HEK293 (cell line): ENCODE measurements around the gene FAM107A.

ENCODE experiments used
- CTCF ChIA-PET: fragments of 350-600 bp; formaldehyde crosslinking; extraction: SDS; loops from one replicate; lab custom pipeline; 2021; ENCODE audit warnings: antibody characterized with exemption; lab: Yijun Ruan, JAX
- POLR2A ChIA-PET: fragments of 300-600 bp; formaldehyde crosslinking; extraction: SDS; loops from one replicate; lab custom pipeline; 2020; ENCODE audit warnings: antibody characterized with exemption, inconsistent platforms; lab: Yijun Ruan, JAX
- H3K27ac ChIP-seq: fragments of 200-500 bp; sonication (Bioruptor generic); 2 replicates; pipeline ENCODE4 v1.5.1; 2014; ENCODE audit warnings: low read depth, low read length, control low read depth, inconsistent platforms; ENCODE audit errors: extremely low read depth
- H3K36me3 ChIP-seq, 2 experiments: fragments of 200-500 bp in 1 of 2; sonication (Bioruptor generic) in 1 of 2; 1 replicate in 1 of 2; 2 replicates in 1 of 2; pipeline ENCODE4 v1.5.1; 2014 to 2017; ENCODE audit warnings: inconsistent platforms in 2 of 2, low read length in 2 of 2; ENCODE audit not compliant: control insufficient read depth in 2 of 2, insufficient read depth in 1 of 2
- H3K4me1 ChIP-seq: fragments of 200-500 bp; sonication (Bioruptor generic); 2 replicates; pipeline ENCODE4 v1.5.1; 2014; ENCODE audit warnings: mild to moderate bottlenecking, low read length, inconsistent platforms; ENCODE audit not compliant: control insufficient read depth, insufficient read depth
- H3K4me3 ChIP-seq: 2 replicates; pipeline ENCODE4 v1.5.1; 2011; ENCODE audit warnings: low read depth, mild to moderate bottlenecking, control low read depth, low read length, moderate library complexity
- H3K9me3 ChIP-seq: fragments of 200-500 bp; sonication (Bioruptor generic); 2 replicates; pipeline ENCODE4 v1.5.1; 2014; ENCODE audit warnings: low read depth, low read length, inconsistent platforms; ENCODE audit not compliant: control insufficient read depth, insufficient read depth
- BCL6B ChIP-seq: fragments of 450-650 bp; formaldehyde crosslinking; IDR thresholded peaks from 2 replicates; pipeline ENCODE4 v1.5.1; 2017; ENCODE audit warnings: missing biosample characterization, missing genetic modification characterization
- OVOL3 ChIP-seq: fragments of 450-650 bp; formaldehyde crosslinking; IDR thresholded peaks from 2 replicates; pipeline ENCODE4 v1.5.1; 2016; ENCODE audit warnings: missing biosample characterization, missing genetic modification characterization
- SALL2 ChIP-seq: fragments of 450-650 bp; formaldehyde crosslinking; IDR thresholded peaks from 2 replicates; pipeline ENCODE4 v1.5.0; 2017; ENCODE audit warnings: missing biosample characterization, mild to moderate bottlenecking, missing genetic modification characterization, borderline replicate concordance
- SETDB1 ChIP-seq: IDR thresholded peaks from one replicate; pipeline ENCODE4 v1.6.1; 2017; ENCODE audit warnings: mild to moderate bottlenecking, low read length, moderate library complexity, mixed read lengths; ENCODE audit not compliant: insufficient read length
- ZNF184 ChIP-seq: fragments of 450-650 bp; IDR thresholded peaks from 2 replicates; pipeline ENCODE4 v1.5.1; 2018; ENCODE audit warnings: missing biosample characterization, mild to moderate bottlenecking, missing genetic modification characterization
- ZNF24 ChIP-seq: fragments of 450-650 bp; formaldehyde crosslinking; IDR thresholded peaks from 2 replicates; pipeline ENCODE4 v1.5.1; 2016; ENCODE audit warnings: missing biosample characterization, missing genetic modification characterization
- ZNF302 ChIP-seq: fragments of 450-650 bp; formaldehyde crosslinking; IDR thresholded peaks from 2 replicates; pipeline ENCODE4 v1.5.1; 2016; ENCODE audit warnings: missing biosample characterization, missing genetic modification characterization, low read depth
- ZNF416 ChIP-seq: fragments of 450-650 bp; formaldehyde crosslinking; IDR thresholded peaks from 2 replicates; pipeline ENCODE4 v1.5.1; 2016; ENCODE audit warnings: missing biosample characterization, missing genetic modification characterization
- ZNF433 ChIP-seq: fragments of 450-650 bp; formaldehyde crosslinking; IDR thresholded peaks from 2 replicates; pipeline ENCODE4 v1.5.1; 2016; ENCODE audit warnings: missing biosample characterization, missing genetic modification characterization, low read depth
- ZNF514 ChIP-seq: fragments of 450-650 bp; formaldehyde crosslinking; IDR thresholded peaks from 2 replicates; pipeline ENCODE4 v1.5.1; 2016; ENCODE audit warnings: missing biosample characterization, missing genetic modification characterization
- ZNF560 ChIP-seq: fragments of 450-650 bp; formaldehyde crosslinking; IDR thresholded peaks from 2 replicates; pipeline ENCODE4 v1.5.1; 2017; ENCODE audit warnings: missing biosample characterization, missing genetic modification characterization, borderline replicate concordance
- ZNF670 ChIP-seq: fragments of 450-650 bp; formaldehyde crosslinking; IDR thresholded peaks from 2 replicates; pipeline ENCODE4 v1.5.1; 2016; ENCODE audit warnings: missing biosample characterization, missing genetic modification characterization, low read depth
- ZNF701 ChIP-seq: fragments of 450-650 bp; formaldehyde crosslinking; IDR thresholded peaks from 2 replicates; pipeline ENCODE4 v1.5.1; 2016; ENCODE audit warnings: missing biosample characterization, missing genetic modification characterization
- TF ChIP-seq, protein P1 (sequence below): fragments of 450-650 bp; formaldehyde crosslinking; IDR thresholded peaks from 2 replicates; pipeline ENCODE4 v1.5.1; 2016; ENCODE audit warnings: missing biosample characterization, missing genetic modification characterization
- TF ChIP-seq, protein P2 (sequence below): fragments of 450-650 bp; formaldehyde crosslinking; IDR thresholded peaks from 2 replicates; pipeline ENCODE4 v1.5.1; 2017; ENCODE audit warnings: missing biosample characterization, mild to moderate bottlenecking, missing genetic modification characterization, moderate library complexity
- TF ChIP-seq, protein P3 (sequence below): IDR thresholded peaks from 2 replicates; pipeline ENCODE4 v1.6.1; 2011; ENCODE audit warnings: mild to moderate bottlenecking, low read depth, low read length, borderline replicate concordance
- TF ChIP-seq, protein P4 (sequence below): fragments of 450-650 bp; formaldehyde crosslinking; IDR thresholded peaks from 2 replicates; pipeline ENCODE4 v1.5.1; 2016; ENCODE audit warnings: missing biosample characterization, missing genetic modification characterization

Gene FAM107A

DNA sequence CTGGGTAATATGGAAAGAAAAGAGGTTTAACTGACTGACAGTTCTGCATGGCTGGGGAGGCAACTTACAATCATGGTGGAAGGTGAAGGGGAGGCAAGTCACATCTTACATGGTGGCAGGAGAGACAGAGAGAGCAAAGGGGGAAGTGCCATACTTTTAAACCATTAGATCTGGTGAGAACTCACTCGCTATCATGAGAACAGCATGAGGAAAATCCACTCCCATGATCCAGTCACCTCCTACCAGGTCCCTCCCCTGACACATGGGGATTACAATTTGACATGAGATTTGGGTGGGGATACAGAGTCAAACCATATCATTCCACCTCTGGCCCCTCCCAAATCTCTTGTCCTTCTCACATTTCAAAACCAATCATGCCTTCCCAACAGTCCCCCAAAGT, 24.2 kb downstream of the FAM107A start:
- Histone ChIP-seq H3K4me3 (no peak overlapping the region), H3K27ac (no peak overlapping the region), H3K9me3 (no peaks in the 10 kb centered on the region), H3K4me1 (no peaks in the 10 kb centered on the region), H3K36me3 (no peaks in the 10 kb centered on the region)
- ChIA-PET POLR2A (no interaction called here), CTCF (interaction anchor here (0.9 kb wide), 1 partner anchor 252 kb away, joined by 4 read pairs; no protein-coding TSS in a partner anchor)
- TF ChIP-seq, protein P1, sequence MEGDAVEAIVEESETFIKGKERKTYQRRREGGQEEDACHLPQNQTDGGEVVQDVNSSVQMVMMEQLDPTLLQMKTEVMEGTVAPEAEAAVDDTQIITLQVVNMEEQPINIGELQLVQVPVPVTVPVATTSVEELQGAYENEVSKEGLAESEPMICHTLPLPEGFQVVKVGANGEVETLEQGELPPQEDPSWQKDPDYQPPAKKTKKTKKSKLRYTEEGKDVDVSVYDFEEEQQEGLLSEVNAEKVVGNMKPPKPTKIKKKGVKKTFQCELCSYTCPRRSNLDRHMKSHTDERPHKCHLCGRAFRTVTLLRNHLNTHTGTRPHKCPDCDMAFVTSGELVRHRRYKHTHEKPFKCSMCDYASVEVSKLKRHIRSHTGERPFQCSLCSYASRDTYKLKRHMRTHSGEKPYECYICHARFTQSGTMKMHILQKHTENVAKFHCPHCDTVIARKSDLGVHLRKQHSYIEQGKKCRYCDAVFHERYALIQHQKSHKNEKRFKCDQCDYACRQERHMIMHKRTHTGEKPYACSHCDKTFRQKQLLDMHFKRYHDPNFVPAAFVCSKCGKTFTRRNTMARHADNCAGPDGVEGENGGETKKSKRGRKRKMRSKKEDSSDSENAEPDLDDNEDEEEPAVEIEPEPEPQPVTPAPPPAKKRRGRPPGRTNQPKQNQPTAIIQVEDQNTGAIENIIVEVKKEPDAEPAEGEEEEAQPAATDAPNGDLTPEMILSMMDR (tag by site-specific recombination), result no peak
- TF ChIP-seq ZNF416 (tag by site-specific recombination) (no peak), SALL2 (tag by site-specific recombination) (no peak), BCL6B (tag by site-specific recombination) (no peak), ZNF514 (tag by site-specific recombination) (no peak), ZNF701 (tag by site-specific recombination) (no peak), OVOL3 (tag by site-specific recombination) (no peak), ZNF433 (no peak), ZNF670 (tag by site-specific recombination) (no peak)
- TF ChIP-seq, protein P2, sequence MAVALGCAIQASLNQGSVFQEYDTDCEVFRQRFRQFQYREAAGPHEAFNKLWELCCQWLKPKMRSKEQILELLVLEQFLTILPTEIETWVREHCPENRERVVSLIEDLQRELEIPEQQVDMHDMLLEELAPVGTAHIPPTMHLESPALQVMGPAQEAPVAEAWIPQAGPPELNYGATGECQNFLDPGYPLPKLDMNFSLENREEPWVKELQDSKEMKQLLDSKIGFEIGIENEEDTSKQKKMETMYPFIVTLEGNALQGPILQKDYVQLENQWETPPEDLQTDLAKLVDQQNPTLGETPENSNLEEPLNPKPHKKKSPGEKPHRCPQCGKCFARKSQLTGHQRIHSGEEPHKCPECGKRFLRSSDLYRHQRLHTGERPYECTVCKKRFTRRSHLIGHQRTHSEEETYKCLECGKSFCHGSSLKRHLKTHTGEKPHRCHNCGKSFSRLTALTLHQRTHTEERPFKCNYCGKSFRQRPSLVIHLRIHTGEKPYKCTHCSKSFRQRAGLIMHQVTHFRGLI (tag by site-specific recombination), result no peak
- TF ChIP-seq, protein P3, sequence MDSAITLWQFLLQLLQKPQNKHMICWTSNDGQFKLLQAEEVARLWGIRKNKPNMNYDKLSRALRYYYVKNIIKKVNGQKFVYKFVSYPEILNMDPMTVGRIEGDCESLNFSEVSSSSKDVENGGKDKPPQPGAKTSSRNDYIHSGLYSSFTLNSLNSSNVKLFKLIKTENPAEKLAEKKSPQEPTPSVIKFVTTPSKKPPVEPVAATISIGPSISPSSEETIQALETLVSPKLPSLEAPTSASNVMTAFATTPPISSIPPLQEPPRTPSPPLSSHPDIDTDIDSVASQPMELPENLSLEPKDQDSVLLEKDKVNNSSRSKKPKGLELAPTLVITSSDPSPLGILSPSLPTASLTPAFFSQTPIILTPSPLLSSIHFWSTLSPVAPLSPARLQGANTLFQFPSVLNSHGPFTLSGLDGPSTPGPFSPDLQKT, result no peak

DNA sequence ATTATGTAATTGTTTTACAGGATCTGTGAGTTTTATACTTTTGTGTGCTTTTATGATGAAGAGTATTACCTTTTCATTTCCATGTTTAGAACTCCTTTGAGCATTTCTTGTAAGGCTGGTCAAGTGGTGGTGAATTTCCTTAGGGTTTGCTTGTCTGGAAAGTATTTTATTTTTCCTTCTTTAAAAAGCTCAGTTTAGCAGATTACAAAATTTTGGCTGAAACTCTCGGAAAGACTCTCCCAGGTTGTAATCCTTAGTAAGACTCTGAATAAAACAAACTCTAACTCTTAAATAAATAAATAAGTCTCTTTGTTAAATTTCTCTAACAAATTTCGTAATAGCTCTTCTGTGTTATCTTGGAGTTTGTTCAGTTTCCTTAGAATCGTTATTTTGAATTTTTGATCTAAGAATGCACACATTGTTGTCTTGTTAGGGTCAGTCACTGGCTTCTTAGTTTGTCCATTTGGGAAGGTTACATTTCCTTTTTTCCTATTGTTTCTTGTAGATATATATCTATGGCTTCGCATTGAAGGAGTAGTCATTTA, 25.5 kb downstream of the FAM107A start:
- TF ChIP-seq, protein P4, sequence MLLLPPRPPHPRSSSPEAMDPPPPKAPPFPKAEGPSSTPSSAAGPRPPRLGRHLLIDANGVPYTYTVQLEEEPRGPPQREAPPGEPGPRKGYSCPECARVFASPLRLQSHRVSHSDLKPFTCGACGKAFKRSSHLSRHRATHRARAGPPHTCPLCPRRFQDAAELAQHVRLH (tag by site-specific recombination), result no peak
- TF ChIP-seq ZNF560 (tag by site-specific recombination) (no peak), ZNF184 (tag by site-specific recombination) (no peak), ZNF416 (tag by site-specific recombination) (no peak), SETDB1 (peak; percentile 68)
- TF ChIP-seq, all 188 proteins: peak for 1
- Histone ChIP-seq H3K9me3 (no peaks in the 10 kb centered on the region), H3K4me1 (no peaks in the 10 kb centered on the region), H3K27ac (no peak overlapping the region), H3K4me3 (no peak overlapping the region), H3K36me3 (no peaks in the 10 kb centered on the region)
- ChIA-PET POLR2A (no interaction called here), CTCF (interaction anchor here (0.6 to 1.0 kb wide), 4 partner anchors 9 to 88 kb away, joined by 3 to 4 read pairs (median 3); no protein-coding TSS in a partner anchor)

GRCh38 chr3:58544541-58544940, 32.6 kb downstream of the FAM107A start:
- no peak overlapping the region for H3K4me3 ChIP-seq
- ChIA-PET CTCF (no interaction called here), POLR2A (no interaction called here)
- H3K4me1 ChIP-seq, result no peaks in the 10 kb centered on the region
- no peaks in the 10 kb centered on the region for H3K36me3 ChIP-seq
- no peak for TF ChIP-seq ZNF302 (tag by site-specific recombination)
- TF ChIP-seq ZNF24 (tag by site-specific recombination), result no peak
- no peak for TF ChIP-seq ZNF670 (tag by site-specific recombination)
- H3K9me3 ChIP-seq, result no peaks in the 10 kb centered on the region
- no peak overlapping the region for H3K27ac ChIP-seq
